ENCODE measurements around the gene ZBTB7C. TPM values are rescaled to one million over a fixed set of nuclear protein-coding genes. Genes with fewer than 3 reads are reported as not detected.

The ZBTB7C gene
- total RNA-seq, 1 donor from 2014 or later, result 1.4 TPM

DNA sequence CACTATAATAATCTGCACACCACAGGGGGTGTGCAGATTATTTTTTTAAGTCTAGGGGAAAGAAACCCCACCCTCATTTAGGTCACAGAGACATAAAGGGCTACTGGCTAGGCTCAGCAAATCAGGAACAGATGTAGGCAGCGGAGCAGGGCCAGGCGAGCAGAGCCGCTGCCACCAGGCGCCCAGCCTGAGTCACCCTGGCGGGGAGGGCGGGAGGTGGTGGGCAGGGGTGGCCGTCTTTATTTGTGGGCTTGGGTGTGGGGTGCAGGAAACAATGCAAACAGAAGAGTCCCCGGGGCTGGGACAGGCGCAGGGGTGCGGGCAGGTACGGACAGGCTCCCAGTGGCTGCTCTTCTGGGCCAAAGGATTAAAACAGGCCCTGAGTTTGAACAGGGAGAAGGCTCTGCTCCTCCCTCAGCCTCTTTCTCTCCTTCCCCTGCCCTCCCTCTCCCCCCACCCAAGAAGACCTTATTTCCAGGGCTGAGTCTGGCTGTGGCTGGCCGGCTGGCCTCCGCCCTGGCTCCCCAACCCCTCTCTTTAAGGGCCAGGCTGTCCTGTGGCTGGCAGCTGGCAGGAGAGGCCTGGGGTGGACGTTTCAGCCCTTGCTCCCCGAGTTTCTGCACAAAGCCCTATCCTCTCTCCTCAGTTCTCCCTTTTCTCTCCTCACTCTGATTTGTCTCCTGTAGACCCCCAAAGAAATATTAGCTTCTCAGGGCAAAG lies 335.8 kb downstream of the ZBTB7C start:
- peaks cover 8% of the 10 kb centered on the region for H3K27me3 Mint-ChIP-seq (ENCODE audit: low read depth)
- no peaks in the 10 kb centered on the region for H3K9me3 Mint-ChIP-seq (ENCODE audit: low read depth)
- no peak for DNase-seq (ENCODE audit: low spot score)
- H3K27ac Mint-ChIP-seq (ENCODE audit: unreplicated experiment), result no peak overlapping the region
- TF ChIP-seq, protein P1, sequence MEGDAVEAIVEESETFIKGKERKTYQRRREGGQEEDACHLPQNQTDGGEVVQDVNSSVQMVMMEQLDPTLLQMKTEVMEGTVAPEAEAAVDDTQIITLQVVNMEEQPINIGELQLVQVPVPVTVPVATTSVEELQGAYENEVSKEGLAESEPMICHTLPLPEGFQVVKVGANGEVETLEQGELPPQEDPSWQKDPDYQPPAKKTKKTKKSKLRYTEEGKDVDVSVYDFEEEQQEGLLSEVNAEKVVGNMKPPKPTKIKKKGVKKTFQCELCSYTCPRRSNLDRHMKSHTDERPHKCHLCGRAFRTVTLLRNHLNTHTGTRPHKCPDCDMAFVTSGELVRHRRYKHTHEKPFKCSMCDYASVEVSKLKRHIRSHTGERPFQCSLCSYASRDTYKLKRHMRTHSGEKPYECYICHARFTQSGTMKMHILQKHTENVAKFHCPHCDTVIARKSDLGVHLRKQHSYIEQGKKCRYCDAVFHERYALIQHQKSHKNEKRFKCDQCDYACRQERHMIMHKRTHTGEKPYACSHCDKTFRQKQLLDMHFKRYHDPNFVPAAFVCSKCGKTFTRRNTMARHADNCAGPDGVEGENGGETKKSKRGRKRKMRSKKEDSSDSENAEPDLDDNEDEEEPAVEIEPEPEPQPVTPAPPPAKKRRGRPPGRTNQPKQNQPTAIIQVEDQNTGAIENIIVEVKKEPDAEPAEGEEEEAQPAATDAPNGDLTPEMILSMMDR (IDR thresholded peaks at IDR 0.05), result no peak
- H3K36me3 Mint-ChIP-seq (ENCODE audit: low read depth), result no peaks in the 10 kb centered on the region
- peaks cover 9% of the 10 kb centered on the region for H3K4me1 Mint-ChIP-seq (ENCODE audit: low read depth)
- no peak overlapping the region for H3K4me3 Mint-ChIP-seq (ENCODE audit: unreplicated experiment)

DNA sequence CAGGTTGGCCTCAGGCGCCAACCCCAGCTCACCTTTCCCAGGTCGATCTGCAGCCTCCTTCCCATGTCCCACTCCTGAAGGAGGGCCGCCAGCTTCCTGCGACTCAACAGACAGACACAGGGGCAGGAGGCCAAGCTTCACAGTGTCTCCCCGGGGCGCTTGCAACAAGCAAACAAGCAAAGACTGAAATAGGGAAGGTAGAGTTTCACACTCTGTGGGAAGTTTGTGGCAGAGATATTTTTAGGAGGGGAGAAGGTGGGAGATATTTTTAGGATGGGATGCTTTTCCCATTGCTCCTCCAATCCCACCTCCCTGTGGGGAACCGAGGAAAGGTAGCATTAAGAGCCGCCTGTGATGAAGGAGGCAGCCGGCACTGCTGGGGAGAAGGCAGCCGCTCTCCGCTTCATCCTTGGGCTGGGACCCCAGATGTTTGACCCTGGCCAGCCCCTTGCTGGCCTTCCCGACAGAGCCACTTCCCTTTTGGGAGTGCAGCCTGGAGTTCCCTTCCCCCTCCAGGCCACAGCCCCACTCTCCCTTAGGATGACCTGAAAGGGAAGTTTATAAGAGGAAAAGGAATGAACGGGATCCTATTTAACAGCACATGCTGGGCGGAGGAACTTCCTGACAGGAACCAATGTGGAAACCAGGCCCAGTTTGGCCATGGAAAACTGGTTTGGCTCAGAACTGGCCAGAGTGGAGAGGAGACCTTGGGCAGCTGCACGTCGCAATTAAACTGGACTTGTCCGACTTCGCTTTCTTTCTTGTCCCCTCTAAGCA lies 336.6 kb downstream of the ZBTB7C start:
- DNase-seq (ENCODE audit: low spot score), result no peak
- TF ChIP-seq, protein P1 (IDR thresholded peaks at IDR 0.05), result no peak
- Mint-ChIP-seq H3K4me3 (ENCODE audit: unreplicated experiment) (no peak overlapping the region), H3K9me3 (ENCODE audit: low read depth) (no peaks in the 10 kb centered on the region), H3K27me3 (ENCODE audit: low read depth) (peaks cover 8% of the 10 kb centered on the region), H3K4me1 (ENCODE audit: low read depth) (peaks cover 9% of the 10 kb centered on the region), H3K27ac (ENCODE audit: unreplicated experiment) (no peak overlapping the region), H3K36me3 (ENCODE audit: low read depth) (no peaks in the 10 kb centered on the region)

DNA sequence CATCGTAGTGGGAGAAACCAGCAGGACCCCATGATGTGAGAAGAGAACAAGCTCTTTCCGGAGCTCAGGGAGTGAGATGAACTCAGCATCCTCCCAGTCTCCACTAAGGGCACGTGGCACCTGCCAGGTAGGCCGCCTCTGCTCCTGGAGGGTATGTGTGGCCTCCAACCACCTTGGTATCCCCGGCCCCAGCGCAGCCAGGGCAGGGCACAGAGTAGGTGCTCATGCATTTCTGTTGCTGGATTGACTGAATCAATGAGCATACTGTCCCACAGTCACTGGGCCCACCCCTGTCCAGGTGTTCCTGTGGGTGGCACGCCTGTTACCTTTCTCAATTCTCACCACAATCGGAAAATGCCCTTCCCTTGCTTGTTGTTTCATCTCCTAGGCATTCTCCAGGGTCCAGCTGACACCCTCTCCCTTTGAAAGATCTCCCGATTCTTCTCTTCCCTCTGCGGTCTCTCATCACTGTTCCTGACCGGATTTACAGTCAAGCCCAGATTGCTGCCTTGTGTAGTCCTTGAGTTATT lies 340.2 kb downstream of the ZBTB7C start:
- Mint-ChIP-seq H3K27ac (ENCODE audit: unreplicated experiment) (no peak overlapping the region), H3K4me3 (ENCODE audit: unreplicated experiment) (no peak overlapping the region), H3K27me3 (ENCODE audit: low read depth) (peaks cover 9% of the 10 kb centered on the region), H3K9me3 (ENCODE audit: low read depth) (no peaks in the 10 kb centered on the region), H3K4me1 (ENCODE audit: low read depth) (peaks cover 9% of the 10 kb centered on the region), H3K36me3 (ENCODE audit: low read depth) (no peaks in the 10 kb centered on the region)
- DNase-seq (ENCODE audit: low spot score), result no peak
- TF ChIP-seq, protein P1 (IDR thresholded peaks at IDR 0.05), result no peak

DNA sequence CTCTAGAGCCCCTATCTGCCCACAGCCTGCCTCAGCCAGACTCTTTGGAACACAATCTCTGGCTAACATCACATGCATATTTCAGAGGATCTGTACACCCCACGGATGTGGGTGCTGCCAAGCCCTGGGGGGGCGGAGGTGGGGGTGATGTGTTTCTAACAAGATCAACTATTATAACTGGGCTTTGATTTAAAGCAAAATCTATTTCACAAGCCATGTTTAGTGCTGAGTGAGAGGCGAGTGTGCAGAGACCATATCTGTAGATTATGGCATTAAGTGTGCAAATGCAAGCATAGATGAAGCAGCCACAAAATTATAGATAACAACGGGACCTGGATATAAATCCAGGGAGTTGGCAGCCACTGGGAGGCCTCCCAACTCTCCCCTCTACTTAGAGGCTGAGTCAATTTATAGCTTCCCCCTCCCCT lies 342.9 kb downstream of the ZBTB7C start:
- no peak overlapping the region for H3K4me3 Mint-ChIP-seq (ENCODE audit: unreplicated experiment)
- no peaks in the 10 kb centered on the region for H3K9me3 Mint-ChIP-seq (ENCODE audit: low read depth)
- H3K4me1 Mint-ChIP-seq (ENCODE audit: low read depth), result no peaks in the 10 kb centered on the region
- H3K27me3 Mint-ChIP-seq (ENCODE audit: low read depth), result peaks cover 12% of the 10 kb centered on the region
- TF ChIP-seq, protein P1 (IDR thresholded peaks at IDR 0.05), result no peak
- no peaks in the 10 kb centered on the region for H3K36me3 Mint-ChIP-seq (ENCODE audit: low read depth)
- no peak for DNase-seq (ENCODE audit: low spot score)
- H3K27ac Mint-ChIP-seq (ENCODE audit: unreplicated experiment), result no peak overlapping the region

DNA sequence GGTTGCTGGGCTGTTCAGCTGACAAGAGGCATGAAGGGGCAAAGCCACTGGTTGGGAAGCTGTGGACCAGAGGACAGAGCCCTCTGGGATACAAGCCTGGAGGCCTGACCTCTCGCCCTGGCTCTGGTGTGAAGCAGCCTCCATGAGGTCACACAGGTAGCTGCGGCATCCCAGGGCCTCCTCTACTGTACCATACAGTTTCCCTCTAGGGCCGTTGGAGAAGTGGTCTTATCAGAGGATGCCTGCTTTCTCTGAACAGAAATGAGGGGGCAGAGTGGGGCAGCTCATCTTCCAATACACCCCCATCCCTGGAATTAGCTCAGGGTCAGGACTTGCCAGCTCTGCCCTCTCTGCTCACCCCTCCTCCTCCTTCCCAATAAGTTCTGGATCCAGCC lies 343.6 kb downstream of the ZBTB7C start:
- H3K27me3 Mint-ChIP-seq (ENCODE audit: low read depth), result peaks cover 19% of the 10 kb centered on the region
- H3K4me1 Mint-ChIP-seq (ENCODE audit: low read depth), result no peaks in the 10 kb centered on the region
- H3K36me3 Mint-ChIP-seq (ENCODE audit: low read depth), result no peaks in the 10 kb centered on the region
- no peak overlapping the region for H3K27ac Mint-ChIP-seq (ENCODE audit: unreplicated experiment)
- no peak for DNase-seq (ENCODE audit: low spot score)
- no peaks in the 10 kb centered on the region for H3K9me3 Mint-ChIP-seq (ENCODE audit: low read depth)
- H3K4me3 Mint-ChIP-seq (ENCODE audit: unreplicated experiment), result no peak overlapping the region
- TF ChIP-seq, protein P1 (IDR thresholded peaks at IDR 0.05), result no peak

All from chondrocyte (in vitro differentiated cells).